RWPE1 (cell line): ENCODE measurements around the gene ATP2C2.

Experiments used
- CTCF ChIA-PET: fragments of 350-600 bp; sonication (Branson Sonifier 250); formaldehyde crosslinking; extraction: SDS; loops from one replicate; lab custom pipeline; 2021; lab: Yijun Ruan, JAX
- POLR2A ChIA-PET: fragments of 400-600 bp; formaldehyde crosslinking; extraction: SDS; loops from one replicate; lab custom pipeline; 2020; ENCODE audit warnings: antibody characterized with exemption; ENCODE audit not compliant: low non-redundant PET; lab: Yijun Ruan, JAX
- DNase-seq: peaks from one replicate; pipeline ENCODE4 v3.0.0; 2012; ENCODE audit warnings: low spot score
- H3K27ac ChIP-seq: fragments of 450-650 bp; 2 replicates; pipeline ENCODE4 v1.5.1; 2017
- CTCF ChIP-seq: fragments of 450-650 bp; conservative IDR thresholded peaks from 2 replicates; pipeline ENCODE4 v1.5.1; 2017; ENCODE audit warnings: low read depth, mild to moderate bottlenecking

Gene ATP2C2

GRCh38 chr16:84360748-84361147 lies 7.6 kb upstream of the ATP2C2 start:
- H3K27ac ChIP-seq: no peak overlapping the region
- ChIA-PET CTCF (no interaction called here), POLR2A (no interaction called here)
- no peak for DNase-seq
- TF ChIP-seq CTCF: no peak

GRCh38 chr16:84361546-84361945 lies 6.8 kb upstream of the ATP2C2 start:
- ChIA-PET POLR2A (no interaction called here), CTCF (no interaction called here)
- TF ChIP-seq CTCF: no peak
- DNase-seq: no peak
- no peak overlapping the region for H3K27ac ChIP-seq

- CTCF ChIA-PET: no interaction called here
- TF ChIP-seq CTCF: no peak
- POLR2A ChIA-PET: no interaction called here
- DNase-seq: no peak
- no peak overlapping the region for H3K27ac ChIP-seq
Observed at GRCh38 chr16:84362471-84362941, 5.8 kb upstream of the ATP2C2 start.

GRCh38 chr16:84366208-84366607 lies 2.1 kb upstream of the ATP2C2 start:
- no peak for TF ChIP-seq CTCF
- CTCF ChIA-PET: no interaction called here
- DNase-seq: no peak
- POLR2A ChIA-PET: interaction anchor here (0.7 kb wide), 1 partner anchor 249 kb away, joined by 4 read pairs; no protein-coding TSS in a partner anchor
- no peak overlapping the region for H3K27ac ChIP-seq

GRCh38 chr16:84367297-84367680 lies 1.0 kb upstream of the ATP2C2 start:
- H3K27ac ChIP-seq: no peak overlapping the region
- ChIA-PET POLR2A (no interaction called here), CTCF (no interaction called here)
- no peak for TF ChIP-seq CTCF
- no peak for DNase-seq

GRCh38 chr16:84367750-84368307 lies 509 bp upstream of the ATP2C2 start:
- CTCF ChIA-PET: interaction anchor here (0.6 kb wide), 1 partner anchor 391 kb away, joined by 3 read pairs; no protein-coding TSS in a partner anchor
- H3K27ac ChIP-seq: no peak overlapping the region
- POLR2A ChIA-PET: no interaction called here
- no peak for DNase-seq
- no peak for TF ChIP-seq CTCF
